B cell (primary cell): ENCODE results near the gene NRIP2. TPM values are rescaled to one million over a fixed set of nuclear protein-coding genes. Genes with fewer than 3 reads are reported as not detected.
A peak's percentile ranks its signal among the peaks of the same experiment; 100 is the strongest.

Source experiments
- ATAC-seq: fragments of 200-7000 bp; cut with Tn5 transposase; one replicate; pipeline ENCODE4 v1.10.0; 2021; ENCODE audit warnings: low read depth, mild to moderate bottlenecking, moderate number of reproducible peaks, moderate library complexity
- CTCF ChIA-PET: fragments of 350-600 bp; sonication (Branson Sonifier 250); formaldehyde crosslinking; loops from one replicate; lab custom pipeline; 2021; ENCODE audit warnings: antibody characterized with exemption, inconsistent platforms; lab: Charles Lee
- POLR2A ChIA-PET: fragments of 350-600 bp; sonication (Branson Sonifier 250); formaldehyde crosslinking; loops from one replicate; lab custom pipeline; 2021; ENCODE audit warnings: antibody characterized with exemption; lab: Charles Lee
- DNase-seq: peaks from one replicate; pipeline ENCODE4 v3.0.0; 2013
- H2AFZ ChIP-seq: 2 replicates; pipeline ENCODE4 v1.6.1; 2012; ENCODE audit warnings: mild to moderate bottlenecking, low read depth, low read length; ENCODE audit not compliant: insufficient read depth, poor library complexity, severe bottlenecking
- H3K27ac ChIP-seq, 2 donors: 1 replicate in 1 of 2; 2 replicates in 1 of 2; pipeline ENCODE4 v1.5.1; 2012 to 2013; ENCODE audit warnings: low read length in 2 of 2, mild to moderate bottlenecking in 2 of 2, moderate library complexity in 1 of 2
- H3K27me3 ChIP-seq, 4 experiments: fragments of 200-600 bp in 1 of 4; sonication (generic) in 1 of 4; replicated peaks in 1 of 4; 1 replicate in 2 of 4; 2 replicates in 2 of 4; pipeline versions ENCODE4 v1.6.1 to v1.7.0; 2013 to 2016; ENCODE audit warnings: low read length in 3 of 4, mild to moderate bottlenecking in 2 of 4, mixed read lengths in 1 of 4, moderate library complexity in 1 of 4; ENCODE audit not compliant: insufficient read depth in 4 of 4, control insufficient read depth in 3 of 4; ENCODE audit errors: control extremely low read depth in 1 of 4
- H3K36me3 ChIP-seq, 2 experiments: replicated peaks in 1 of 2; 1 replicate in 1 of 2; 2 replicates in 1 of 2; pipeline versions ENCODE4 v1.6.1 to v1.7.1; 2013; ENCODE audit warnings: low read length in 1 of 2; ENCODE audit not compliant: insufficient read depth in 2 of 2, control insufficient read depth in 1 of 2; ENCODE audit errors: control extremely low read depth in 1 of 2, extremely low read depth in 1 of 2
- H3K4me1 ChIP-seq, 2 donors: fragments of 200-600 bp in 1 of 2; sonication (generic) in 1 of 2; 1 replicate in 1 of 2; 2 replicates in 1 of 2; pipeline versions ENCODE4 v1.5.1 to v1.6.1; 2013 to 2017; ENCODE audit warnings: low read length in 2 of 2; ENCODE audit not compliant: control insufficient read depth in 2 of 2, insufficient read depth in 2 of 2
- H3K4me2 ChIP-seq: replicated peaks from 2 replicates; pipeline ENCODE3; 2012; ENCODE audit warnings: mild to moderate bottlenecking, low read depth, low read length; ENCODE audit not compliant: poor library complexity, severe bottlenecking
- H3K4me3 ChIP-seq, 5 experiments: fragments of 200-600 bp in 1 of 5; sonication (generic) in 1 of 5; 1 replicate in 3 of 5; 2 replicates in 2 of 5; pipeline versions ENCODE4 v1.5.1 to v1.7.0; 2011 to 2016; ENCODE audit warnings: low read length in 4 of 5, mild to moderate bottlenecking in 4 of 5, low read depth in 2 of 5, control low read depth in 1 of 5, moderate library complexity in 1 of 5; ENCODE audit not compliant: insufficient read depth in 1 of 5; ENCODE audit errors: control extremely low read depth in 1 of 5, extremely low read depth in 1 of 5
- H3K79me2 ChIP-seq: fragments of 200-600 bp; sonication (generic); one replicate; pipeline ENCODE4 v1.6.0; 2016; ENCODE audit warnings: low read length; ENCODE audit not compliant: control insufficient read depth, insufficient read depth
- H3K9ac ChIP-seq: fragments of 200-600 bp; sonication (generic); 2 replicates; pipeline ENCODE4 v1.6.1; 2017; ENCODE audit warnings: mild to moderate bottlenecking, low read length, moderate library complexity
- H3K9me3 ChIP-seq, 3 donors: one replicate each; pipeline versions ENCODE4 v1.6.1 to v1.7.1; 2013; ENCODE audit warnings: low read length in 2 of 3; ENCODE audit not compliant: control insufficient read depth in 2 of 3, insufficient read depth in 1 of 3; ENCODE audit errors: control extremely low read depth in 1 of 3
- H4K20me1 ChIP-seq: 2 replicates; pipeline ENCODE4 v1.6.0; 2012; ENCODE audit warnings: mild to moderate bottlenecking, low read length; ENCODE audit not compliant: insufficient read depth, control insufficient read depth, poor library complexity, severe bottlenecking
- H3K27ac Mint-ChIP-seq: one replicate; pipeline ENCODE4 v1.8.0; 2021; ENCODE audit warnings: mixed read lengths
- H3K27me3 Mint-ChIP-seq: one replicate; pipeline ENCODE4 v1.8.0; 2021; ENCODE audit warnings: mixed read lengths
- H3K4me1 Mint-ChIP-seq: one replicate; pipeline ENCODE4 v1.8.0; 2021; ENCODE audit warnings: mixed read lengths
- H3K4me3 Mint-ChIP-seq: one replicate; pipeline ENCODE4 v1.8.0; 2021; ENCODE audit warnings: mixed read lengths
- H3K9me3 Mint-ChIP-seq: one replicate; pipeline ENCODE4 v1.8.0; 2022; ENCODE audit warnings: mixed read lengths; ENCODE audit not compliant: insufficient read depth
- EZH2 ChIP-seq: IDR thresholded peaks from 2 replicates; pipeline ENCODE4 v1.6.1; 2012; ENCODE audit warnings: borderline replicate concordance, low read depth, mild to moderate bottlenecking, moderate library complexity, low read length; ENCODE audit not compliant: insufficient read depth, poor library complexity, severe bottlenecking
- WGBS: methylation state at CpG from one replicate; pipeline ENCODE4 v1.1.5; 2013; ENCODE audit warnings: missing lambda C conversion rate; ENCODE audit not compliant: insufficient coverage; 5-methylcytosine and 5-hydroxymethylcytosine counted together
- intact Hi-C: fragments of 100-400 bp; cut with micrococcal nuclease; formaldehyde crosslinking; loops from one replicate; pipeline ENCODE4 v1.10.0; 2022
- polyA plus RNA-seq: library from polyadenylated mRNA; depleted of rRNA; stranded (reverse); fragments of >200 nt; gene quantifications from 2 replicates; pipeline ENCODE4 v1.2.3, GENCODE V29; 2012
- total RNA-seq, 2 donors: library from RNA; stranded (reverse); fragments of 120-200 nt in 1 of 2; gene quantifications; 1 replicate in 1 of 2; 2 replicates in 1 of 2; pipeline versions ENCODE4 v1.2.3 to v1.2.4, GENCODE V29; 2013 to 2022
- TF ChIP-seq, protein P1 (sequence below): fragments of 200-600 bp; IDR thresholded peaks from one replicate; pipeline ENCODE4 v1.8.0; 2022; ENCODE audit warnings: antibody characterized with exemption, mild to moderate bottlenecking

NRIP2 gene
- total and polyA plus RNA-seq, 2 donors (not counting 1 experiment from before 2014, with no cell fraction given), result not detected

- H3K4me1 Mint-ChIP-seq, result peaks cover 24% of the 10 kb centered on the region
- H3K9me3 Mint-ChIP-seq, result no peaks in the 10 kb centered on the region
- Histone ChIP-seq H3K4me3 (peak overlapping the region in 4 of 5 experiments; percentile 66 to 97 (median 80)), H3K27ac (peak overlapping the region; percentile 58 to 71), H4K20me1 (peaks cover 21% of the 10 kb centered on the region), H3K36me3 (peaks cover 2 to 21% of the 10 kb centered on the region in 2 experiments), H3K4me2 (peak overlapping the region; percentile 99), H3K9ac (peak overlapping the region; percentile 79), H2AFZ (peak overlapping the region; percentile 94), H3K79me2 (peaks cover 28% of the 10 kb centered on the region), H3K27me3 (no peaks in the 10 kb centered on the region), H3K4me1 (peaks cover 12 to 21% of the 10 kb centered on the region in 2 donors), H3K9me3 (no peaks in the 10 kb centered on the region)
- peak overlapping the region; percentile 60 for H3K27ac Mint-ChIP-seq
- peak overlapping the region; percentile 94 for H3K4me3 Mint-ChIP-seq
- intact Hi-C loops, result loop anchor here (1.0 to 10.0 kb wide), 4 partner anchors 18 to 1081 kb away; partner anchors contain the start of genes DCP1B, ITFG2, PARP11 and TULP3
- peak; percentile 15 for ATAC-seq
- H3K27me3 Mint-ChIP-seq, result no peaks in the 10 kb centered on the region
- CTCF ChIA-PET, result interaction anchor here (0.7 to 2.7 kb wide), 4 partner anchors 11 to 112 kb away, joined by 3 to 11 read pairs (median 4); partner anchors contain the start of gene ITFG2
- TF ChIP-seq, protein P1, sequence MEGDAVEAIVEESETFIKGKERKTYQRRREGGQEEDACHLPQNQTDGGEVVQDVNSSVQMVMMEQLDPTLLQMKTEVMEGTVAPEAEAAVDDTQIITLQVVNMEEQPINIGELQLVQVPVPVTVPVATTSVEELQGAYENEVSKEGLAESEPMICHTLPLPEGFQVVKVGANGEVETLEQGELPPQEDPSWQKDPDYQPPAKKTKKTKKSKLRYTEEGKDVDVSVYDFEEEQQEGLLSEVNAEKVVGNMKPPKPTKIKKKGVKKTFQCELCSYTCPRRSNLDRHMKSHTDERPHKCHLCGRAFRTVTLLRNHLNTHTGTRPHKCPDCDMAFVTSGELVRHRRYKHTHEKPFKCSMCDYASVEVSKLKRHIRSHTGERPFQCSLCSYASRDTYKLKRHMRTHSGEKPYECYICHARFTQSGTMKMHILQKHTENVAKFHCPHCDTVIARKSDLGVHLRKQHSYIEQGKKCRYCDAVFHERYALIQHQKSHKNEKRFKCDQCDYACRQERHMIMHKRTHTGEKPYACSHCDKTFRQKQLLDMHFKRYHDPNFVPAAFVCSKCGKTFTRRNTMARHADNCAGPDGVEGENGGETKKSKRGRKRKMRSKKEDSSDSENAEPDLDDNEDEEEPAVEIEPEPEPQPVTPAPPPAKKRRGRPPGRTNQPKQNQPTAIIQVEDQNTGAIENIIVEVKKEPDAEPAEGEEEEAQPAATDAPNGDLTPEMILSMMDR, result no peak
- TF ChIP-seq EZH2, result no peak
- POLR2A ChIA-PET, result interaction anchor here (0.7 to 2.4 kb wide), 4 partner anchors 18 to 960 kb away, joined by 3 to 17 read pairs (median 5); partner anchors contain the start of genes ITFG2 and TULP3
- no peak for DNase-seq
- WGBS, result 4% methylated on average over 45 of the region's 49 CpGs
Measured at GRCh38 chr12:2794191-2794735, 40.6 kb downstream of the NRIP2 start.

GRCh38 chr12:2793561-2793960 lies 41.3 kb downstream of the NRIP2 start:
- POLR2A ChIA-PET, result interaction anchor here (1.1 kb wide), 1 partner anchor 960 kb away, joined by 6 read pairs; no protein-coding TSS in a partner anchor
- H3K27me3 Mint-ChIP-seq, result no peaks in the 10 kb centered on the region
- peaks cover 21% of the 10 kb centered on the region for H4K20me1 ChIP-seq
- no peaks in the 10 kb centered on the region for H3K9me3 Mint-ChIP-seq
- H3K27ac Mint-ChIP-seq, result peak overlapping the region; percentile 15
- no peak for TF ChIP-seq EZH2
- TF ChIP-seq, protein P1, result no peak
- peaks cover 24% of the 10 kb centered on the region for H3K79me2 ChIP-seq
- peaks cover 0 to 14% of the 10 kb centered on the region in 2 experiments for H3K36me3 ChIP-seq
- no peak overlapping the region for H3K9ac ChIP-seq
- WGBS, result 92% methylated on average over 18 of the region's 21 CpGs
- peak overlapping the region; percentile 94 for H3K4me3 Mint-ChIP-seq
- peaks cover 12 to 21% of the 10 kb centered on the region in 2 donors for H3K4me1 ChIP-seq
- no peak overlapping the region for H3K27ac ChIP-seq
- no peaks in the 10 kb centered on the region for H3K9me3 ChIP-seq
- no peak for ATAC-seq
- H3K27me3 ChIP-seq, result no peaks in the 10 kb centered on the region
- peak overlapping the region; percentile 99 for H3K4me2 ChIP-seq
- peak overlapping the region; percentile 94 for H2AFZ ChIP-seq
- H3K4me3 ChIP-seq, result peak overlapping the region in 1 of 5 experiments; percentile 97
- intact Hi-C loops, result loop anchor here (10.0 kb wide), 2 partner anchors 789 to 1081 kb away; partner anchors contain the start of genes DCP1B and PARP11
- CTCF ChIA-PET, result interaction anchor here (0.7 to 1.4 kb wide), 3 partner anchors 9 to 111 kb away, joined by 3 to 5 read pairs (median 4); partner anchors contain the start of gene ITFG2
- no peak for DNase-seq
- H3K4me1 Mint-ChIP-seq, result peaks cover 24% of the 10 kb centered on the region
